Tibial nerve (tissue), 4 donors: Measurements from ENCODE around the gene ELMO1.

Source experiments
- EP300 ChIP-seq, 2 donors: sonication (generic); formaldehyde crosslinking; IDR thresholded peaks; one replicate each; pipeline ENCODE4 v1.6.1; 2017; ENCODE audit warnings: antibody characterized with exemption in 2 of 2, mild to moderate bottlenecking in 1 of 2
- POLR2A ChIP-seq, 2 donors: fragments of 450-650 bp; IDR thresholded peaks; one replicate each; pipeline ENCODE4 v1.6.1; 2017; ENCODE audit warnings: antibody characterized with exemption in 2 of 2, mild to moderate bottlenecking in 2 of 2, moderate library complexity in 2 of 2
- TF ChIP-seq, protein P1 (sequence below), 5 experiments: fragments of 200-600 bp in 3 of 5; fragments of 450-650 bp in 2 of 5; sonication (generic) in 3 of 5; IDR thresholded peaks; one replicate each; pipeline ENCODE4 v1.5.1; 2016 to 2019; ENCODE audit warnings: antibody characterized with exemption in 5 of 5, mild to moderate bottlenecking in 3 of 5, moderate library complexity in 2 of 5

DNA sequence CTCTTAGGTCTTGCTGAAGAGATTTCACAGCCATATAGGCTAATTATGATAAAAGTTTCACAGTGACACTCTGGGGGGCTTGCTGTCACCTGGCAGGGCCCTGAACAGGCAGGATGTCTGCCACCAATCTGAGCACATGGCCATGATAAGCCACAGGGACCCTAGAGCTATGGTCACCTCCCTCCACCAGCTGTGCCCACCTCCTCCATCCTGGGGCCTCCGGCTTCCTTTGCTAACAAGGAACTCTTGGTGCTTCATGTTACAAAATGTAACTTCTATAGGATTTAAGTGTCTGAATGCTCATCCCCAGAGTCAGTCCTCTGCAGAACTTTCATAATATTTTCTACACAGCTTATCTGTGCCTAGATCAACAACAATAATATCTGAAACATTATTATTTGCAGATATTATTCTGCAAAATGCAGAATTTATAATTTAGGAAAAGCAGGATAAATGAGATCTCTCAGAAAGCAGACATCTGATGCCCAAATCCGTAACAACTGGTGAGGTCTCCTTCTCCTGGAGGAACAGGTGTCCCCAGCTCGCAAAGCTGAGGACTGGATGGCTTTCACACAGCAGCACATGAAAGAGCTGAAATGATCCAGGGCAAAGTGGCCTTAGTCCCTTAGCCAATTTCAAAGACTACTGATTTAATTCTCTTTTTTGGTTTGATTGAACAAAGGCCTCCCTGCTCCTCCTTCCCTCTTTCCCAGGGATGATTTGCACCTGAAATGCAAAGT is 437.3 kb downstream of the ELMO1 start:
- TF ChIP-seq, protein P1, sequence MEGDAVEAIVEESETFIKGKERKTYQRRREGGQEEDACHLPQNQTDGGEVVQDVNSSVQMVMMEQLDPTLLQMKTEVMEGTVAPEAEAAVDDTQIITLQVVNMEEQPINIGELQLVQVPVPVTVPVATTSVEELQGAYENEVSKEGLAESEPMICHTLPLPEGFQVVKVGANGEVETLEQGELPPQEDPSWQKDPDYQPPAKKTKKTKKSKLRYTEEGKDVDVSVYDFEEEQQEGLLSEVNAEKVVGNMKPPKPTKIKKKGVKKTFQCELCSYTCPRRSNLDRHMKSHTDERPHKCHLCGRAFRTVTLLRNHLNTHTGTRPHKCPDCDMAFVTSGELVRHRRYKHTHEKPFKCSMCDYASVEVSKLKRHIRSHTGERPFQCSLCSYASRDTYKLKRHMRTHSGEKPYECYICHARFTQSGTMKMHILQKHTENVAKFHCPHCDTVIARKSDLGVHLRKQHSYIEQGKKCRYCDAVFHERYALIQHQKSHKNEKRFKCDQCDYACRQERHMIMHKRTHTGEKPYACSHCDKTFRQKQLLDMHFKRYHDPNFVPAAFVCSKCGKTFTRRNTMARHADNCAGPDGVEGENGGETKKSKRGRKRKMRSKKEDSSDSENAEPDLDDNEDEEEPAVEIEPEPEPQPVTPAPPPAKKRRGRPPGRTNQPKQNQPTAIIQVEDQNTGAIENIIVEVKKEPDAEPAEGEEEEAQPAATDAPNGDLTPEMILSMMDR (IDR thresholded peaks at IDR 0.05), result no peak
- TF ChIP-seq POLR2A (IDR thresholded peaks at IDR 0.05) (no peak), EP300 (IDR thresholded peaks at IDR 0.05) (no peak)
